GM18511 (cell line): ENCODE results near the gene ALG11.

Experiments
- ATAC-seq: cut with Tn5 transposase; IDR thresholded peaks from one replicate; pipeline ENCODE4 v1.9.1; 2021; ENCODE audit warnings: mild to moderate bottlenecking, moderate library complexity; ENCODE audit not compliant: unreplicated experiment

ALG11 gene

GRCh38 chr13:51997186-51997585 is 15.0 kb upstream of the ALG11 start:
- no peak for ATAC-seq

GRCh38 chr13:51997641-51998330 is 14.4 kb upstream of the ALG11 start:
- no peak for ATAC-seq

DNA sequence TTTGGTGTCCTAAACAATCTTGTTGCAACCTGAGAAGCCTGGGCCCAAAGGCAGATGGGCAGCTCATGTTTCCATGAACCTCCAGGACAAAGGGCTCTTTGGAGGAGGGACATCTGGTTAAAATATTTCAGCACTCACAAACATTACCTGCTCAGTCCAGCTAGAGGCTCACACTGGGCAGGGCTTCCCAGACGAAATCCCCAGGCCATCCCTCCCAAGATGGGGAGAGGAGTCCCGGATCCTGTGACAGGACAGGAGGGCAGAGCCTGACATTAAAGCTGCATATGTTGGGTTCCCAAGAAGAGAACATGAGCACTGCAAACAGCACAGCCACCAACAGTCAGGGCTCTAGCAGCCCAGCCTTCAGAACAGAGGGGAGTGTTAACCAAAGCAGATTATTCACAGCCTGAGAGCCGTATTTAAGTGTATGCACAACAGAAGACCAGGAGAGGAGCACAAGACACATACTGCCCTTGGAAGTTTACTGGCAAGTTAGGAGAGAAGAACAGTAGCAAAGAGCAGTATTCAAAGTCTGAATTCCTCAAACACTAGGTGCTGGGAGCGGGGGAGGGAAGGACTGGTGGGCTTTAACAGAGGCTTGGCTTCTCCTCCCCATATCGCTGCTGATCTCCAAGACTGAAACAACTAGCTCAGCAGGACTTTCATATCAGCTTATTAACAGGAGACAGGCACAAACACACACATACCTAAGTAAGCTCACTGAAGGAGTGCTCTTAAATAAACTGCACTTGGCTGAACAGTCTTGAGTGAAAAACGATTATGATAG is 13.3 kb upstream of the ALG11 start:
- ATAC-seq, result no peak

DNA sequence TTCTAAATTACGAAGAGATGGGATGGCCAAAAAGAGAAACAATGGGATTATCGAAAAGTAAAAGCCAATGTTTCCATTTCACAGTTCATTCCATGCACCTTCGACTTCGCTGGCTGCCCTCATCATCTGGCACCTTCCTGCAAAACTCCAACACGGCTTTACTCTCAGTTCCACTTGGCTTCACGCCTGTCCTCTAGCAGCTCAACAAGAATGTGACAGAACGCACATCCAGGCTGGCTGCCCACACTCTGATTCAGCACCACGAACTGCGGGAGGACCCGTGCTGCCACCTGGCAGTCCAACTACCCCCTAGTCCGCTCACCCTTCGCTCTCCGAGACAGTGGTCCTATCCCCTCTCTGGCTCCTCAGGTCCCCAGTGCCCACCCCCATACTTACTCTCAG is 12.7 kb upstream of the ALG11 start:
- no peak for ATAC-seq

- ATAC-seq, result no peak
These were observed 12.3 kb upstream of the ALG11 start for GRCh38 chr13:51999921-52000320.

GRCh38 chr13:52001120-52001731 is 11.0 kb upstream of the ALG11 start:
- peak; percentile 89 for ATAC-seq

DNA sequence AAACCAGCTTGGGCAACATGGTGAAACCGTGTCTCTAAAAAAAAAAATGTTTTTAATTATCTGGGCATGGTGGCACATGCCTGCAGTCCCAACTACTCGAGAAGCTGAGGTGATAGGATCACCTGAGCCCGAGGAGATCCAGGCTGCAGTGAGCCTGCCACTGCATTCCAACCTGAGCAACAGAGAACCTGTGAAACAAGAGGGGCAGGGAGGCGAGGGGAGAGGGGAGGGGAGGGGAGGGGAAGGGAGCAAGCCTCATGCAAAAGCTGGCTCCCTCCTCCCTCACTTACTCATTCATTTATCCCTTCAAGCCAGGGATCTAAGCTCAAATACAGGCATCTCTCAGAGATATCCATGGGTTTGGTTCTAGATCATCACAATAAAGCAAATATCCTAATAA is 9.8 kb upstream of the ALG11 start:
- no peak for ATAC-seq

DNA sequence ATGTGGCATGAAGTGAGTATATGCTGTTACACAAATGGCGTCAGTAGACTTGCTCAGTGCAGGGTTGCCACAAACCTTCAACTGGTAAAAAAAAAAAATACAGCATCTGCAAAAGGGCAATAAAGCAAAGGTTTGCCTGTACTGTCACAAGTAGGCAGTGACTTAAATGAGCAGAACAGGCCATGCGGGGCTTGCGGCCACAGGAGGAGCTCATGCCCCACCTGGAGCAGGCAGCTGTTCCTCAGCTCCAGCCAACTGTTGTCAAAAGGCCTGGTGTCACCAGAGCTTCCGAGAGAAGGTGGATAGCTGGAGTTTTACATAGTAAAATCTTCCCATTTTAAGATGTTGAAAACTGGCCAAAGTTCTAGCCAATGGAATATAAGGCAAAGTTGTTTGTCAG is 8.7 kb upstream of the ALG11 start:
- ATAC-seq, result no peak

GRCh38 chr13:52004511-52005170 is 7.6 kb upstream of the ALG11 start:
- ATAC-seq, result no peak

DNA sequence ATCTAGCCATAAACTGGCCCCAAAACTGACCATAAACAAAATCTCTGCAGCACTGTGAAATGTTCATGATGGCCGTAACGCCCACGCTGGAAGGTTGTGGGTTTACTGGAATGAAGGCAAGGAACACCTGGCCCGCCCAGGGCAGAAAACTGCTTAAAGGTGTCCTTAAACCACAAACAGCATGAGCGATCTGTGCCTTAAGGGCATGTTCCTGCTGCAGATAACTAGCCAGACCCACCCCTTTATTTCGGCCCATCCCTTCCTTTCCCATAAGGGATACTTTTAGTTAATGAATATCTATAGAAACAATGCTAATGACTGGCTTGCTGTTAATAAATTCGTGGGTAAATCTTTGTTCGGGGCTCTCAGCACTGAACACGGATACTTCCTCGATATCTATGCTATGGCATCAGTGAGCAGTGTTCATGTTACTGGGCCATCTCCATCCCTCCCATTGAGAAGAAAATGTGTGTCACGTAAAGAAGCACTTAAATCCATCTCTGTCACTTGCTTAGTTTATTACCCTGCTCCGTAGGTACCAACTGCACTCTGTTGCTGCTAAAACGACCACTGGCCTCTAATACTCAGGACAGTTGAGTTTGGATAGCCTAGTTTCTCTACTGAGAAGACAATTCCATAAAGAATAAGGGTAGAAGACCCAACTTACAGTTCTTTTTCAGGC is 6.2 kb upstream of the ALG11 start:
- no peak for ATAC-seq

- ATAC-seq, result no peak
These were observed 5.5 kb upstream of the ALG11 start for GRCh38 chr13:52006523-52007245.

DNA sequence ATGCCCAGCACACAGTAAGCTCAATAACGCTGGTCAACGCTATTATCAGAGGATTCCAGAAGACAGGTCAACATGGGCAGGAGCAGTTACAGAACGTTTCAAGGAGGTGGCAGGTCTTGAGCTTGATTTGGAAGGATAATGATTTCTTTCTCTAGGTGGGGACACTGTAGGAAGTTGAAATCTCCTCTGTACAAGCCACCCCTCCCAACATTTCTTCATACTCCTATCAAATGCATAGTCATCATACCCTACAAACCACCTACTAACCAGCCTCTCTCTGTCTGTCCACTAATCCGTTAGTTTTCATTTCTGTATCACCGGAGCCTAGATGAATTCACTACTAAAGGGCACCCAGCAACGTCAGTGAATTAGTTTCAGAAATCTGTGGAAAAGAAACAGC is 2.3 kb upstream of the ALG11 start:
- ATAC-seq, result no peak

DNA sequence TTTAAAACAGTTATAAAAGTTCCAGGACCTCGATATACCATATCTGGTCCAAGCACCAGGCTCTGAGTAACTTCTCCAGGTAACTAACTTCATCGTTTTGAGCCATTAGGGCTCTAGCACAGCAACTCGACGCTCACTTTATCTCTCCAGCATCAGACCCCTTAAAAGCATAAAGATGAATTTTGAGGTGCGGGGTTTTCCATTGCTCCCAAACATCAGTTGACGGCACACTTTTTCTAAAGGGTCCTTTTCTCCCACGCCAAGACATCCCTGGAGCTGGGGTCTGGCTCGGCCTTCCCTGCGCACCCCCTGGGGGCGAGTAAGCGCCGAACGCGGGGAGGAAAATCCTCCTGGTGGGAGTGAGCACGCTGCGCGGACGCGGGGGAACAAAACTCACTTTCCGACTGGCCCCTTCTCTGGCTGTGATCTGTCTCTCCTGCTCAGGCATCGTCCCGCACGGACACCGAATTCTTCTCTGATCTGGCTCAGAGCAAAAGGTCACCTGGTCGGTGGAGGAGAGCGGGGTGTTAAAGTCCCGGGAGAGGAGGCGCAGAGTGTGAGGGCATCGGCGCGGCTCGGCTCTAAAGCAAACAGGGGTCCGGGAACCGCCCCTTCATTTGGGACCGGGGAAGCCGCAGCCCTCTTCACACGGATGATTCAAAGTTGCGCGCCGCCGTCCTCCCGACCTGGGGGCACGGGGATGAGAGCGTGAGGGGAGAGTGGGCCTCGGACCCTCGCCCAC is 1.1 kb upstream of the ALG11 start, which contains the start of gene ATP7B:
TSS of gene ATP7B (minus strand) at position 561 of the 742 bp plus-strand sequence. CDS start at position 448, 113 bp downstream.
- ATAC-seq, result peak; percentile 25

DNA sequence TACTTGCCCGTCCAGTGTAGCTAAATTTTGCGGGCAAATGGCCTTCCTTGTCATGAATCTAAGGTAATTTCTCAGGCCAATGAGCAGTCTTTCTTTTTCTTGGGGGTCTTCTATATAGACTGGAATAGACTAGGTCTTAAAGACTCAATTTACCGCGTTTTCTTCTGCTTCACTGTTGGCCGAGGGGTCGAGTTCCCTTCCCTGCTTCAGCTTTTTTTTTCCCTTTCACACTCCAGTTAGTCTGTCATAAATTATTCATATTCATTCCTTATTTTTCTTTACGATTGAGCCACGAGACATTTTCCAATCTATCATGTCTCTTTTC is 276 bp downstream of the ALG11 start:
- ATAC-seq, result peak; percentile 2

DNA sequence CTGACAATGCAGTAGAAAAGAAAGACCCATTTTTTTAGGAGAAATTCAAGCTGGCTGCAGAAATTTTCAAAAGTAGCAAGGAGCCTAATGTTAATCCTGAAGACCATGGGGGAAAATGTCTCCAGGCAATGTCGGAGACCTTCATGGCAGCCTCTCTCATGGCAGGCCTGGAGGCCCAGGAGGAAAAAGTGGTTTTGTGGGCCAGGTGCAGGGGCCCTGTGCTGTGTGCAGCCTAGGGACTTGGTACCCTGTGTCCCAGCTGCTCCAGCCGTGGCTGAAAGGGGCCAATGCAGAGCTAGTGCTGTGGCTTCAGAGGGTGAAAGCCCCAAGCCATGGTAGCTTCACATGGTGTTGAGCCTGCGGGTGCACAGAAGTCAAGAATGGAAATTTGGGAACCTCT is 4.1 kb downstream of the ALG11 start:
- ATAC-seq, result no peak

GRCh38 chr13:52020191-52020590 is 8.0 kb downstream of the ALG11 start:
- no peak for ATAC-seq

DNA sequence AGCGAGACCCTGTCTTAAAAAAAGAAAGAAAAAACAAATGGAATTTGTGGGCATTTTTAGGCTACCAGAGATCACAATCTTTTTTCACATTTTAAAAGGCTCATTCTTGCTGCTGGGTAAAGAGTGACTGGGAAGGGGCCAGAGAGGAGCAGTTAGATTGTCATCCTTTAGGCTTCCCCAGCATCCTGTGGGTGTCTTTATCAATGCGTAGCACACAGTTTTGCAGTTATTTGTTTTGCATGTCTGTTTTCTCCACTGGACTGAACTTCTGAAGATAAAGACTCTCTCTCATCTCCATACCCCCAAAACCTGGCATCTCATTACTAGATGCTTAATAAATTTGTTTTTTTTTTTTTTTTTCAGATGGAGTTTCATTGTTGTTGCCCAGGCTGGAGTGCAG is 10.2 kb downstream of the ALG11 start:
- ATAC-seq, result no peak

DNA sequence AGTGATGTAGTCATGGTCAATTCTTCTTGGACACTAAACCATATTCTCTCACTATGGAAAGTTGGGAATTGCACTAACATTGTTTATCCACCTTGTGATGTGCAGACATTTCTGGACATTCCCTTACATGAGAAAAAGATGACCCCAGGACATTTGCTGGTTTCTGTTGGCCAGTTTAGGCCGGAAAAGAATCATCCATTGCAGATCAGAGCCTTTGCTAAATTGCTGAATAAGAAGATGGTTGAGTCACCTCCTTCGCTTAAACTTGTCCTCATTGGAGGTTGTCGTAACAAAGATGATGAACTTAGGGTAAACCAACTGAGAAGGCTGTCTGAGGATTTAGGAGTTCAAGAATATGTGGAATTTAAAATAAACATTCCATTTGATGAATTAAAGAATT is 12.3 kb downstream of the ALG11 start, which contains the start of gene UTP14C:
TSS of gene UTP14C (plus strand) at position 211 of the 400 bp plus-strand sequence. CDS start 4,114 bp downstream, outside the sequence.
- ATAC-seq, result no peak

DNA sequence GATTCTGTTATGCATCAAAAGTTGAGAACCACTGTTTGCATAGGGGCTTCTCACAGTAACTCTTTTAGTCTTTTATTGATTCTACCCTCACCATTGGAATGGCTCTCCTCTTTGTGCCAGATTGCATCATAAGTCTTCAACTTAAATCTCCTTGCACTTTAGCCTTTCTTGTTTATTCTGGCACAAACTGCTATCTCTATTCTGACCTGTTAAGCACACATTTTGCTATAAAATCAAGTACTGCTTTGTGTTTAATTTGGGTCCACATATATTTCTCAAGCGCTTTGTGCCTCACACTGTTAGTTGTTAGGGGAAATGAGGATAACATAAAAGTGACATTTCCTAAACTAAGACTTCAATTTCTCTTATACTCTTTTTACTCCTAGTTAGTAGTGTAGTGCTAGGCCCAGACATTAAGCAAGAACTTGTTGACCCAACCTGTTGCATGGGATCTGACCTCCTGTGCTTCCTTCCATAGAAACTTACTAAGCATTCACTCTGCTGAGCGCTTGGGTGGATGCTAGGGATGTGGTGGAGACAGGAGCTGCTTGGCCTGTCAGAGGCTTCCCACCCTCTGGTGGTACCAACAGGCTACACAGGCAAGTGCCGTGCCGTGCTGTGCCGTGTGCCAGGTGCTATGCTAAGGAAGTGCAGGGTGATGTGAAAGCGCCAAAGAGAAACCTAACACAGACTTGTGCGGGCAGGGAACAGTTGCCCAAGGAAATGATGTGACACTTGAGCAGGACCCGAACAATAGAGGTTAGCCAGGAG is 13.5 kb downstream of the ALG11 start:
- ATAC-seq, result no peak
